OCI-LY7 (cell line): Measurements from ENCODE around the gene TRAPPC6A. TPM values are rescaled to one million over a fixed set of nuclear protein-coding genes. Genes with fewer than 3 reads are reported as not detected.

Experiments
- BruUV-seq: library from RNA; stranded (reverse); fragments of 400-500 nt; replicated peaks from 2 replicates; lab custom pipeline; 2021; lab: Mats Ljungman, UMichigan
- CTCF ChIA-PET: fragments of 300-600 bp; sonication (Branson Sonifier 250); formaldehyde crosslinking; loops from one replicate; lab custom pipeline; 2022; ENCODE audit warnings: antibody characterized with exemption; ENCODE audit not compliant: unreplicated experiment; lab: Charles Lee
- POLR2A ChIA-PET: fragments of 300-600 bp; sonication (Branson Sonifier 250); formaldehyde crosslinking; loops from one replicate; lab custom pipeline; 2022; ENCODE audit warnings: antibody characterized with exemption; lab: Charles Lee
- DNase-seq: peaks from one replicate; pipeline ENCODE4 v3.0.0-alpha.2; 2015; ENCODE audit warnings: low spot score
- H2AFZ ChIP-seq: fragments of 200-600 bp; sonication (generic), shearing (Covaris generic); 2 replicates; pipeline ENCODE4 v1.6.1; 2014; ENCODE audit warnings: mild to moderate bottlenecking, antibody characterized with exemption, low read length, moderate library complexity
- H3K27ac ChIP-seq: fragments of 200-600 bp; sonication (generic); 2 replicates; pipeline ENCODE4 v1.5.1; 2014; ENCODE audit warnings: mixed run types, low read depth, mild to moderate bottlenecking, moderate library complexity, low read length, inconsistent platforms; ENCODE audit not compliant: poor library complexity, severe bottlenecking
- H3K36me3 ChIP-seq: fragments of 200-600 bp; sonication (generic); 2 replicates; pipeline ENCODE4 v1.6.1; 2014; ENCODE audit warnings: mild to moderate bottlenecking, antibody characterized with exemption, low read length, moderate library complexity, mixed read lengths; ENCODE audit not compliant: insufficient read depth
- H3K4me1 ChIP-seq: fragments of 200-600 bp; sonication (generic); 2 replicates; pipeline ENCODE4 v1.5.1; 2014; ENCODE audit warnings: mild to moderate bottlenecking, low read length; ENCODE audit not compliant: insufficient read depth, poor library complexity, severe bottlenecking
- H3K4me2 ChIP-seq: fragments of 200-600 bp; sonication (generic); 2 replicates; pipeline ENCODE4 v1.6.1; 2014; ENCODE audit warnings: mild to moderate bottlenecking, low read length
- H3K4me3 ChIP-seq: fragments of 200-600 bp; sonication (generic); 2 replicates; pipeline ENCODE4 v1.5.1; 2014; ENCODE audit warnings: mild to moderate bottlenecking, low read depth, low read length; ENCODE audit not compliant: poor library complexity, severe bottlenecking
- H3K79me2 ChIP-seq: fragments of 200-600 bp; sonication (generic); 2 replicates; pipeline ENCODE4 v1.6.1; 2016; ENCODE audit warnings: low read depth, mild to moderate bottlenecking, low read length, moderate library complexity, mixed read lengths; ENCODE audit not compliant: insufficient read depth
- H3K9me2 ChIP-seq: fragments of 200-600 bp; sonication (generic); 2 replicates; pipeline ENCODE4 v1.6.1; 2016; ENCODE audit warnings: mild to moderate bottlenecking, low read length, mixed read lengths; ENCODE audit not compliant: insufficient read depth
- H3K9me3 ChIP-seq: fragments of 200-600 bp; sonication (generic); 2 replicates; pipeline ENCODE4 v1.6.1; 2014; ENCODE audit warnings: mild to moderate bottlenecking, mixed run types, low read length, mixed read lengths
- H4K20me1 ChIP-seq: fragments of 200-600 bp; sonication (generic); 2 replicates; pipeline ENCODE4 v1.6.1; 2014; ENCODE audit warnings: mild to moderate bottlenecking, antibody characterized with exemption, low read length, moderate library complexity, mixed read lengths; ENCODE audit not compliant: insufficient read depth
- CTCF ChIP-seq: fragments of 200-600 bp; sonication (generic); conservative IDR thresholded peaks from 2 replicates; pipeline ENCODE4 v1.5.1; 2014; ENCODE audit warnings: mild to moderate bottlenecking, antibody characterized with exemption, low read length, moderate library complexity, mixed read lengths
- EZH2phosphoT487 ChIP-seq: fragments of 200-600 bp; sonication (generic); IDR thresholded peaks from 2 replicates; pipeline ENCODE4 v1.6.1; 2018; ENCODE audit warnings: low read depth, borderline replicate concordance, mild to moderate bottlenecking, mixed run types, antibody characterized with exemption, low read length, moderate library complexity, mixed read lengths
- intact Hi-C: fragments of 100-400 bp; cut with micrococcal nuclease; formaldehyde crosslinking; loops from one replicate; pipeline ENCODE4 v1.10.0; 2022; ENCODE audit not compliant: unreplicated experiment
- total RNA-seq, 2 experiments: library from RNA; depleted of rRNA in 1 of 2; stranded (reverse); fragments of >200 nt in 1 of 2; shearing (Covaris generic) in 1 of 2; gene quantifications; 2 replicates each; pipeline ENCODE4 v1.2.3, GENCODE V29; 2014 to 2022

The TRAPPC6A gene
- total RNA-seq, 2 experiments from 2014 or later = 55.6 to 70.9 TPM

- ChIA-PET CTCF (no interaction called here), POLR2A (no interaction called here)
- Histone ChIP-seq H3K27ac (no peak overlapping the region), H3K9me2 (no peaks in the 10 kb centered on the region), H3K36me3 (no peaks in the 10 kb centered on the region), H3K4me2 (no peak overlapping the region), H4K20me1 (no peaks in the 10 kb centered on the region), H2AFZ (no peak overlapping the region), H3K9me3 (no peaks in the 10 kb centered on the region), H3K4me3 (no peak overlapping the region), H3K4me1 (no peaks in the 10 kb centered on the region), H3K79me2 (no peaks in the 10 kb centered on the region)
- TF ChIP-seq CTCF (no peak), EZH2phosphoT487 (no peak)
- no TSS peak for BruUV-seq
- DNase-seq = no peak
- intact Hi-C loops = no loop called here
Observed at GRCh38 chr19:45223879-45224278, 45.8 kb upstream of the TRAPPC6A start.

GRCh38 chr19:45222724-45223123, 44.7 kb upstream of the TRAPPC6A start:
- Histone ChIP-seq H3K4me2 (no peak overlapping the region), H3K79me2 (no peaks in the 10 kb centered on the region), H3K4me1 (no peaks in the 10 kb centered on the region), H3K4me3 (no peak overlapping the region), H3K27ac (no peak overlapping the region), H2AFZ (no peak overlapping the region), H3K9me2 (no peaks in the 10 kb centered on the region), H3K36me3 (no peaks in the 10 kb centered on the region), H4K20me1 (no peaks in the 10 kb centered on the region), H3K9me3 (no peaks in the 10 kb centered on the region)
- intact Hi-C loops = no loop called here
- no TSS peak for BruUV-seq
- POLR2A ChIA-PET = no interaction called here
- TF ChIP-seq CTCF (no peak), EZH2phosphoT487 (no peak)
- CTCF ChIA-PET = no interaction called here
- DNase-seq = no peak

GRCh38 chr19:45218911-45219743, 41.1 kb upstream of the TRAPPC6A start:
- Histone ChIP-seq H3K4me2 (no peak overlapping the region), H3K9me3 (no peaks in the 10 kb centered on the region), H3K36me3 (no peaks in the 10 kb centered on the region), H3K4me3 (no peak overlapping the region), H2AFZ (no peak overlapping the region), H3K79me2 (no peaks in the 10 kb centered on the region), H4K20me1 (no peaks in the 10 kb centered on the region), H3K4me1 (no peaks in the 10 kb centered on the region), H3K9me2 (no peaks in the 10 kb centered on the region), H3K27ac (no peak overlapping the region)
- ChIA-PET CTCF (no interaction called here), POLR2A (no interaction called here)
- no TSS peak for BruUV-seq
- TF ChIP-seq CTCF = no peak
- TF ChIP-seq EZH2phosphoT487 = no peak
- DNase-seq = no peak
- intact Hi-C loops = no loop called here
